ENCODE results near the gene FAM193B. TPM values are rescaled to one million over a fixed set of nuclear protein-coding genes. Genes with fewer than 3 reads are reported as not detected.

Gene FAM193B
- total and polyA plus RNA-seq, 9 of the 15 experiments (the other 6 are each of a cell fraction or from before 2014, with no cell fraction given): 4.4 to 76.4 (median 37.3) TPM

DNA sequence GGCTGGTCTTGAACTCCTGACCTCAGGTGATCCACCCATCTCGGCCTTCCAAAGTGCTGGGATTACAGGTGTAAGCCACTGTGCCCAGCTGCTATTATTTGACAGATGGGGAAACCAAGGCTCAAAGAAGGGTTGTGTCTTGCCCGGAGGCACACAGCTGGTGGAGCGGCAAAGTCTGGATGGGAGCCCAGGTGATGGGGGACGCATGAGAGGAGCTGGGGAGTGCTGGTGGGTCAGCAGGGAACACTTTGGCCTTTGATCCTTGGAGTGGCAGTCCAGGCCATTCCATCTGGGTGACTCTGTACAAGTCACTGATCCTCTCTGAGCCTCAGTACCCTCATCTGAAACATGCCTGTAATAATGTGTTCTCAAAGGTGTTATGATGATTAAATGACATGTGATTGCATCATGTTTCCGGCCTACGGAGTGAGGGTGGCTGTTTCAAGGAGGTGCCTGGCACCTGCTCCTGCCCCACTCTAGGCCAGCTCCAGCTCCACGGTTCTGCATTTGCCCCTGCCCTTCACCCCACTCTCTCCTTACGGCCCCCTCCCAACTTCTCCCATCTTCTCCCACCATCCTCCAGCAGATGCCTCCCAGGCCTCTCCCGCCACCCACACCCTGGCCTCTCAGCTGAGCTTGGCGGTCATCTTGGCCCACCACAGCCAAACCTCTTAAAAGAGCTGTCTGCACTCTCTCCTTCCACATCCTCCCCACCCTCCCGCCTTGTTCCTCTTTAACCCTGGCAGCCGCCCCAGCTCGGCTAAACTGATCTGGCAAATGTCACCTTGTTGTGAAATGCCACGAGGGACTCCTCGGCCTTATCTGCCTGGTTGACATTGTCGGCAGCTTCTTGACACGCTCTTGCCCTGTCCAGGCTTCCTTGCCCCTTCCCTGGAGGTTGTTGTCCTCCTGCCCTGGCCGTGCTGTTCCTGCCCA, 75.4 kb downstream of the FAM193B start (continued):
- TF ChIP-seq, protein P1, sequence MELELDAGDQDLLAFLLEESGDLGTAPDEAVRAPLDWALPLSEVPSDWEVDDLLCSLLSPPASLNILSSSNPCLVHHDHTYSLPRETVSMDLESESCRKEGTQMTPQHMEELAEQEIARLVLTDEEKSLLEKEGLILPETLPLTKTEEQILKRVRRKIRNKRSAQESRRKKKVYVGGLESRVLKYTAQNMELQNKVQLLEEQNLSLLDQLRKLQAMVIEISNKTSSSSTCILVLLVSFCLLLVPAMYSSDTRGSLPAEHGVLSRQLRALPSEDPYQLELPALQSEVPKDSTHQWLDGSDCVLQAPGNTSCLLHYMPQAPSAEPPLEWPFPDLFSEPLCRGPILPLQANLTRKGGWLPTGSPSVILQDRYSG (tag; conservative IDR thresholded peaks at IDR 0.05; ENCODE audit: low read depth): no peak
- TF ChIP-seq ILF3 (IDR thresholded peaks at IDR 0.05; ENCODE audit: borderline replicate concordance): no peak
- TF ChIP-seq MYNN (IDR thresholded peaks at IDR 0.05): no peak
- no peak for TF ChIP-seq MYNN (CRISPR knock-in tag; IDR thresholded peaks at IDR 0.05)
- TF ChIP-seq, protein P2, sequence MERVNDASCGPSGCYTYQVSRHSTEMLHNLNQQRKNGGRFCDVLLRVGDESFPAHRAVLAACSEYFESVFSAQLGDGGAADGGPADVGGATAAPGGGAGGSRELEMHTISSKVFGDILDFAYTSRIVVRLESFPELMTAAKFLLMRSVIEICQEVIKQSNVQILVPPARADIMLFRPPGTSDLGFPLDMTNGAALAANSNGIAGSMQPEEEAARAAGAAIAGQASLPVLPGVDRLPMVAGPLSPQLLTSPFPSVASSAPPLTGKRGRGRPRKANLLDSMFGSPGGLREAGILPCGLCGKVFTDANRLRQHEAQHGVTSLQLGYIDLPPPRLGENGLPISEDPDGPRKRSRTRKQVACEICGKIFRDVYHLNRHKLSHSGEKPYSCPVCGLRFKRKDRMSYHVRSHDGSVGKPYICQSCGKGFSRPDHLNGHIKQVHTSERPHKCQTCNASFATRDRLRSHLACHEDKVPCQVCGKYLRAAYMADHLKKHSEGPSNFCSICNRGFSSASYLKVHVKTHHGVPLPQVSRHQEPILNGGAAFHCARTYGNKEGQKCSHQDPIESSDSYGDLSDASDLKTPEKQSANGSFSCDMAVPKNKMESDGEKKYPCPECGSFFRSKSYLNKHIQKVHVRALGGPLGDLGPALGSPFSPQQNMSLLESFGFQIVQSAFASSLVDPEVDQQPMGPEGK (CRISPR knock-in tag; IDR thresholded peaks at IDR 0.05; ENCODE audit: borderline replicate concordance): no peak
- TF ChIP-seq L3MBTL2 (IDR thresholded peaks at IDR 0.05): peak; percentile 81
- TF ChIP-seq SMARCE1 (IDR thresholded peaks at IDR 0.05): peak; percentile 25; the same call in 1 of the 2 replicates
- TF ChIP-seq, protein P3, sequence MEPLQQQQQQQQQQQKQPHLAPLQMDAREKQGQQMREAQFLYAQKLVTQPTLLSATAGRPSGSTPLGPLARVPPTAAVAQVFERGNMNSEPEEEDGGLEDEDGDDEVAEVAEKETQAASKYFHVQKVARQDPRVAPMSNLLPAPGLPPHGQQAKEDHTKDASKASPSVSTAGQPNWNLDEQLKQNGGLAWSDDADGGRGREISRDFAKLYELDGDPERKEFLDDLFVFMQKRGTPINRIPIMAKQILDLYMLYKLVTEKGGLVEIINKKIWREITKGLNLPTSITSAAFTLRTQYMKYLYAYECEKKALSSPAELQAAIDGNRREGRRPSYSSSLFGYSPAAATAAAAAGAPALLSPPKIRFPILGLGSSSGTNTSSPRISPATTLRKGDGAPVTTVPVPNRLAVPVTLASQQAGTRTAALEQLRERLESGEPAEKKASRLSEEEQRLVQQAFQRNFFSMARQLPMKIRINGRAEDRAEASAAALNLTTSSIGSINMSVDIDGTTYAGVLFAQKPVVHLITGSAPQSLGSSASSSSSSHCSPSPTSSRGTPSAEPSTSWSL (CRISPR knock-in tag; IDR thresholded peaks at IDR 0.05; ENCODE audit: borderline replicate concordance): no peak
- TF ChIP-seq EP400 (IDR thresholded peaks at IDR 0.05): peak; percentile 33; the same call in 1 of the 2 replicates
- TF ChIP-seq GATA2 (CRISPR knock-in tag; IDR thresholded peaks at IDR 0.05): no peak; the same call in 1 of the 2 replicates
- TF ChIP-seq BMI1 (IDR thresholded peaks at IDR 0.05; ENCODE audit: low read length): no peak
- TF ChIP-seq JUND (IDR thresholded peaks at IDR 0.05; ENCODE audit: borderline replicate concordance, low read depth, low read length): 0 out of 2 replicates have a peak, but pooled peaks have one; percentile 12
- TF ChIP-seq JUND (tag; IDR thresholded peaks at IDR 0.05; ENCODE audit: borderline replicate concordance, low read depth, low read length): no peak
- TF ChIP-seq, protein P4, sequence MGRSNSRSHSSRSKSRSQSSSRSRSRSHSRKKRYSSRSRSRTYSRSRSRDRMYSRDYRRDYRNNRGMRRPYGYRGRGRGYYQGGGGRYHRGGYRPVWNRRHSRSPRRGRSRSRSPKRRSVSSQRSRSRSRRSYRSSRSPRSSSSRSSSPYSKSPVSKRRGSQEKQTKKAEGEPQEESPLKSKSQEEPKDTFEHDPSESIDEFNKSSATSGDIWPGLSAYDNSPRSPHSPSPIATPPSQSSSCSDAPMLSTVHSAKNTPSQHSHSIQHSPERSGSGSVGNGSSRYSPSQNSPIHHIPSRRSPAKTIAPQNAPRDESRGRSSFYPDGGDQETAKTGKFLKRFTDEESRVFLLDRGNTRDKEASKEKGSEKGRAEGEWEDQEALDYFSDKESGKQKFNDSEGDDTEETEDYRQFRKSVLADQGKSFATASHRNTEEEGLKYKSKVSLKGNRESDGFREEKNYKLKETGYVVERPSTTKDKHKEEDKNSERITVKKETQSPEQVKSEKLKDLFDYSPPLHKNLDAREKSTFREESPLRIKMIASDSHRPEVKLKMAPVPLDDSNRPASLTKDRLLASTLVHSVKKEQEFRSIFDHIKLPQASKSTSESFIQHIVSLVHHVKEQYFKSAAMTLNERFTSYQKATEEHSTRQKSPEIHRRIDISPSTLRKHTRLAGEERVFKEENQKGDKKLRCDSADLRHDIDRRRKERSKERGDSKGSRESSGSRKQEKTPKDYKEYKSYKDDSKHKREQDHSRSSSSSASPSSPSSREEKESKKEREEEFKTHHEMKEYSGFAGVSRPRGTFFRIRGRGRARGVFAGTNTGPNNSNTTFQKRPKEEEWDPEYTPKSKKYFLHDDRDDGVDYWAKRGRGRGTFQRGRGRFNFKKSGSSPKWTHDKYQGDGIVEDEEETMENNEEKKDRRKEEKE (IDR thresholded peaks at IDR 0.05; ENCODE audit: borderline replicate concordance in 1 of 2, control insufficient read depth in 1 of 2, low read depth in 2 of 2, low read length in 1 of 2): no peak
- 0 out of 2 replicates have a peak, but pooled peaks have one; percentile 6 for TF ChIP-seq E2F3 (CRISPR knock-in tag; IDR thresholded peaks at IDR 0.05)
- TF ChIP-seq HLTF (IDR thresholded peaks at IDR 0.05): 0 out of 2 replicates have a peak, but pooled peaks have one; percentile 51
- no peak; the same call in 1 of the 2 replicates for TF ChIP-seq MTA1 (IDR thresholded peaks at IDR 0.05; ENCODE audit: borderline replicate concordance)
- TF ChIP-seq CEBPG (CRISPR knock-in tag; IDR thresholded peaks at IDR 0.05): peak; percentile 94
- peak; percentile 86 to 95 for TF ChIP-seq CEBPG (tag; conservative IDR thresholded peaks at IDR 0.05 in 1 of 2, IDR thresholded peaks at IDR 0.05 in 1 of 2)
- TF ChIP-seq THRAP3 (IDR thresholded peaks at IDR 0.05; ENCODE audit: borderline replicate concordance): peak; percentile 61; the same call in 1 of the 2 replicates

All from K562 (cell line).